ENCODE measurements around the gene ONECUT3. TPM values are rescaled to one million over a fixed set of nuclear protein-coding genes. Genes with fewer than 3 reads are reported as not detected.
A peak's percentile ranks its signal among the peaks of the same experiment; 100 is the strongest.

Gene ONECUT3
- total RNA-seq, 1 donor from 2014 or later: 0.09 TPM

GRCh38 chr19:1734321-1734966 is 18.9 kb upstream of the ONECUT3 start:
- H3K4me3 Mint-ChIP-seq: no peak overlapping the region
- Histone ChIP-seq H3F3A (ENCODE audit: low read depth) (no peaks in the 10 kb centered on the region), H3K27me3 (peaks cover 98% of the 10 kb centered on the region), H3K9me3 (ENCODE audit: low read depth) (no peaks in the 10 kb centered on the region), H3K27ac (no peak overlapping the region), H3K79me2 (ENCODE audit: low read depth) (no peaks in the 10 kb centered on the region), H2AFZ (replicated peaks) (no peak overlapping the region), H3K4me3 (no peak overlapping the region), H3K4me2 (no peak overlapping the region), H3K9ac (no peak overlapping the region), H3K4me1 (no peaks in the 10 kb centered on the region), H3K36me3 (no peaks in the 10 kb centered on the region), H4K20me1 (ENCODE audit: low read depth) (peaks cover 5% of the 10 kb centered on the region)
- DNase-seq (ENCODE audit: low spot score): no peak
- no peaks in the 10 kb centered on the region for H3K9me3 Mint-ChIP-seq
- H3K4me1 Mint-ChIP-seq: peaks cover 5% of the 10 kb centered on the region
- no peak for TF ChIP-seq EZH2phosphoT487 (IDR thresholded peaks at IDR 0.05)
- no peak for TF ChIP-seq EZH2 (IDR thresholded peaks at IDR 0.05)
- TF ChIP-seq CTCF (IDR thresholded peaks at IDR 0.05): no peak
- no peaks in the 10 kb centered on the region for H3K36me3 Mint-ChIP-seq
- peaks cover 44% of the 10 kb centered on the region for H3K27me3 Mint-ChIP-seq (ENCODE audit: insufficient read depth, low read depth)
- H3K27ac Mint-ChIP-seq: no peak overlapping the region

GRCh38 chr19:1736280-1736679 is 17.0 kb upstream of the ONECUT3 start:
- peaks cover 92% of the 10 kb centered on the region for H3K27me3 ChIP-seq
- no peaks in the 10 kb centered on the region for H3K4me1 ChIP-seq
- Mint-ChIP-seq H3K4me3 (no peak overlapping the region), H3K36me3 (no peaks in the 10 kb centered on the region), H3K9me3 (peaks cover 3% of the 10 kb centered on the region), H3K4me1 (peaks cover 5% of the 10 kb centered on the region), H3K27me3 (ENCODE audit: insufficient read depth, low read depth) (peaks cover 49% of the 10 kb centered on the region), H3K27ac (no peak overlapping the region)
- no peaks in the 10 kb centered on the region for H3K36me3 ChIP-seq
- no peak overlapping the region for H3K27ac ChIP-seq
- peaks cover 5% of the 10 kb centered on the region for H4K20me1 ChIP-seq (ENCODE audit: low read depth)
- no peak overlapping the region for H3K4me2 ChIP-seq
- no peaks in the 10 kb centered on the region for H3F3A ChIP-seq (ENCODE audit: low read depth)
- H3K9ac ChIP-seq: no peak overlapping the region
- no peak for DNase-seq (ENCODE audit: low spot score)
- no peak overlapping the region for H3K4me3 ChIP-seq
- H2AFZ ChIP-seq (replicated peaks): no peak overlapping the region
- TF ChIP-seq EZH2 (IDR thresholded peaks at IDR 0.05): no peak
- TF ChIP-seq CTCF (IDR thresholded peaks at IDR 0.05): no peak
- TF ChIP-seq EZH2phosphoT487 (IDR thresholded peaks at IDR 0.05): no peak
- H3K9me3 ChIP-seq (ENCODE audit: low read depth): no peaks in the 10 kb centered on the region
- no peaks in the 10 kb centered on the region for H3K79me2 ChIP-seq (ENCODE audit: low read depth)

- TF ChIP-seq CTCF (IDR thresholded peaks at IDR 0.05) (no peak), EZH2phosphoT487 (IDR thresholded peaks at IDR 0.05) (no peak), EZH2 (IDR thresholded peaks at IDR 0.05) (no peak)
- Mint-ChIP-seq H3K9me3 (peaks cover 3% of the 10 kb centered on the region), H3K36me3 (no peaks in the 10 kb centered on the region), H3K27ac (peak overlapping the region; percentile 42), H3K4me3 (peak overlapping the region; percentile 74), H3K4me1 (peaks cover 5% of the 10 kb centered on the region), H3K27me3 (ENCODE audit: insufficient read depth, low read depth) (peaks cover 51% of the 10 kb centered on the region)
- Histone ChIP-seq H3K4me3 (no peak overlapping the region), H3K27ac (no peak overlapping the region), H3K79me2 (ENCODE audit: low read depth) (no peaks in the 10 kb centered on the region), H3K27me3 (peaks cover 92% of the 10 kb centered on the region), H4K20me1 (ENCODE audit: low read depth) (peaks cover 5% of the 10 kb centered on the region), H3F3A (ENCODE audit: low read depth) (no peaks in the 10 kb centered on the region), H3K4me2 (no peak overlapping the region), H2AFZ (replicated peaks) (no peak overlapping the region), H3K36me3 (no peaks in the 10 kb centered on the region), H3K9ac (no peak overlapping the region), H3K4me1 (no peaks in the 10 kb centered on the region), H3K9me3 (ENCODE audit: low read depth) (no peaks in the 10 kb centered on the region)
- peak; percentile 1 for DNase-seq (ENCODE audit: low spot score)
Measured at GRCh38 chr19:1736927-1737326, 16.4 kb upstream of the ONECUT3 start.
